ENCODE data around the gene IFIT1.
"Not testable (repeated sequence)": the region's sequence is repeated elsewhere in the genome, so short reads cannot be mapped to it uniquely, and the experiment has no call there.

IFIT1 gene

DNA sequence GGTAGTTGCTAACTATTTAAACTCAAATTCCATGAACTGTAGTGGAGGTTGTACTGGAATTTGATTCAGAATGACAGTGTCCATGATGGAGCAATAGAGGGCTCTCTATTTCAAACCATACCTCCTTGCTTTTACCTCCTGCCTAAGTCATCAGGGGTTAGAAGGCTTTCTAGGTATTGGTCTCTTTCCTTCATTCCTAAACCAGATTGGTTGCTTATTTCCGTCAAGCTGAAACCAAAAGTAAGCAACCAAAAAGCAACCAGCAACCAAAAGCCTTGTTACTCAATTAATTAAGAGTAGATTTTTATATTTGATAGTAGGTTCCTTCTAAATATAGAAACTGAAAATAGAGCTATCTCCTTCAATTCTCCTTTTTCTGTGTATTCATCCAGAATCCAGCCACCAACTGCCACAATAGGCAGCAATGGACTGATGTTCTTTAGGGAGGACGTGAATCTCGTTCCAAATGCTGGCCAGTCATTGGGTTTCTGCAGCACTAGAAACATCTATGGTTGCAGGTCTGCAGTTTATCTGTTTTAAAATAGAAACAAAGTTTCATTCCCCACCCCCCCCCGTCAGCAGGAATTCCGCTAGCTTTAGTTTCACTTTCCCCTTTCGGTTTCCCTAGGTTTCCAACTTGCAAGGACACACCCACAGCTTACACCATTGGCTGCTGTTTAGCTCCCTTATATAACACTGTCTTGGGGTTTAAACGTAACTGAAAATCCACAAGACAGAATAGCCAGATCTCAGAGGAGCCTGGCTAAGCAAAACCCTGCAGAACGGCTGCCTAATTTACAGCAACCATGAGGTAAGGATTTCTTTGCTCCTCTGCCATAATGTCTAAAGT, at the start of gene IFIT1:
Gene IFIT1, plus strand, starts transcription at position 717 of the 850 bp plus-strand sequence. Its CDS starts 90 bp downstream, at position 807.
- peak; percentile 31 for DNase-seq

DNA sequence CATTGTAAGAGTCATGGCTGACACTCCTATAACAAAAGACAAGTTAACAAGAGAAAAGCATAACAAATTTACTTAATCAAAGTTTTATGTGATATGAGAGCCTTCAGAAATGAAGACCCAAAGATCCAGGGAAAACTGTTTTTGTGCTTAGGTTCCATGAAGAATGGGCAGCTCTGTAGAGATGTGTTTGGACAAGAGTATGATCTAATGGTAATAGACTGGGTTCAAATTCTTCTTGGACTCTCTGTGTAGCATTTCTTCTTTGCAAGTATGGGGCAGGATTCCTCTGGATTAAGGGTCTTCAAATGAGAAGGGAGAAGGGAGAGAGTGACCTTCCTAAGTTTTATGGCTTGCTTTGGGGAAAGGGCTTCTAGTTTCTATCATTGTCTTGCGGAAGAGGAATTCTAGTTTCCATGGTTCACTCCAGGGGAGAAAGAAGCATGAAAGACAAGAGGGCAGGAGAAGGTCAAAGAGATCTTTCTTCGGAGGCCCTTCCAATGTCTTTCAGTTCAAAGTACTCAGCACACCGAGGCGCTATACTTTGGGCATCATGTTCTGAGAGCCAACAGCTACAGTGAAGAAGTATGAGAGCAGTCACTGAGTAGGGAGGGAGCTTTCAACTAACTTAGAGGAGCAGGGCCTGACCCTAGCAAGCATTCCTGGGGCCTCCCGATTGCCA, 49.2 kb upstream of the IFIT1 start:
- no peak for DNase-seq

DNA sequence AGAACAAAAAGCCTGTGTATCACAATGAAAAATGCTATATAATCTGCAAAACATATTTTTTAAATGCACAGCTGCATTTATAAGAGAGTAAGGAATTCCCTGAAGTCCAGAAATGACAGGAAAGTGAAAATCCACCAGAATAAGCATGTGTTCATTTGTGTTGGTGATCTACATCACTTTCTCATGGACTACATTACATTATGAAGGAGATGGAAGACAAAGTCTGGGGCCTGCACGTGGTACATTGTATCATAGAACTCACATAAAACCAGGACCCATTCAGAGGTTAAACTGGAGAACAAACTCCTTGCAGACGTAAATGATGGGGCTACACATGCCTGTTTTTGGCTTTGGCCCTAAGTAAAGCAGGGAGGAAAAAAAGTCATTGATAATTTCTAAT, 48.3 kb upstream of the IFIT1 start:
- no peak for DNase-seq

DNA sequence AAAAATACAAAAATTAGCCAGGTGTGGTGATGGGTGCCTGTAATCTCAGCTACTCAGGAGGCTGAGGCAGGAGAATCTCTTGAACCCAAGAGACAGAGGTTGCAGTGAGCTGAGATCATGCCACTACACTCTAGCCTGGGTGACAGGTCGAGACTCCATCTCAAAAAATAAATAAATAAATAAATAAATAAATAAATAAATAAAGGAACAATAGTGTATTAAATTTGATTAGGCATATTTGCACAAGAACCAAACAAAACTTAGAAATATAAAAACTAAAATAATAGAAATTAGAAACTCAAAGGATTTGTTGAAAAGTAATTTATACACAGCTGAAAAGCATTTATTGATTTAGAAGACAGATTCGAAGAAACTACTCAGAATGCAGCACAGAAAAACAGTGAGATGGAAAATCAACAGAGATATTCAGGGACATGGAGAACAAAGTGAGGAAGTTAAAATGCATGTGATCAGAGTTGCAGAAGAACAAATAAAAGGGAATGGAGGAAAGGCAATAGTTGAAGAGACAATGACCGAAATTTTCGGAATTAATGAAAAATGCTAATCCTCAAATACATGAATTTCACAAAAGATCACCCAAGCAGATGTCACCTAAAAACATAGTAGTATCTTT, 46.9 kb upstream of the IFIT1 start:
- DNase-seq, result no peak

DNA sequence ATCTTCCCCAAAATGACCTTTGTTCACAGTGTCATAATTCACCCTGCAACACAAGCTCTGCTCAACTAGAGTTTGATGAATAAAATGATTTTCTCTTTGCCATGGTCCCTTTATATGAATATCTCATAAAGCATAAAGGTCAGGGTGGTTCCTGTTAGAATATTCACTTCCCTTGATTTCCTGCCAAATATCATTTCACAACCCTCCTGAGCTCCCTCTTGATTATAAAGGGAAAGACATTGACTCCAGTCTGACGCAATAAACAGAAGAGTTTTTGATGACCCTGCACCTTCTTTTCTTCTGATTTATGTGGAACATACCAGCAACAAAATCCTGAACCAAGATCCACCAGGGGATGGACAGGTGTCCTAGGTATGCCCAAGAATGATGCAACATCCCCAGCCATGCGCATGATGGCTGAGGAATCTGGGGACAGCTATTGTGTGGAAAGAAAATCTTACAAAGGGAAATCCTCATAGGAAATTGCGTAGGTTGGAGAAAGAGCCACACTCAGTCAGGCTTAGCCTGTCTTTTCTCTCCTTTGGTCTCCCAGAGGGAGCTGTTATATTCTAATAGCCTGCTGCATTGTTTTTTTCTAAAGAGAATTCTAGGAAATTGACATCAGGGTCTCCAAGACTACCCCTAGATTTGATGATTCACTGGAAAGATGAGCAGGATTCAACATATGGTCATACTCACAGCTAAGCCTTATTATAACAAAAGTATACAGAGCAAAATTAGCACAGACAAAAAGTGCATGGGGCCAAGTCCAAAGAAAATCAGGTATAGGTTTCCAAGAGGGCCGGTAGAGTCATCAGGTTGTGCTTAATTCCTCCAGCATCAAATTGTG, 45.8 kb upstream of the IFIT1 start:
- no peak for DNase-seq

DNA sequence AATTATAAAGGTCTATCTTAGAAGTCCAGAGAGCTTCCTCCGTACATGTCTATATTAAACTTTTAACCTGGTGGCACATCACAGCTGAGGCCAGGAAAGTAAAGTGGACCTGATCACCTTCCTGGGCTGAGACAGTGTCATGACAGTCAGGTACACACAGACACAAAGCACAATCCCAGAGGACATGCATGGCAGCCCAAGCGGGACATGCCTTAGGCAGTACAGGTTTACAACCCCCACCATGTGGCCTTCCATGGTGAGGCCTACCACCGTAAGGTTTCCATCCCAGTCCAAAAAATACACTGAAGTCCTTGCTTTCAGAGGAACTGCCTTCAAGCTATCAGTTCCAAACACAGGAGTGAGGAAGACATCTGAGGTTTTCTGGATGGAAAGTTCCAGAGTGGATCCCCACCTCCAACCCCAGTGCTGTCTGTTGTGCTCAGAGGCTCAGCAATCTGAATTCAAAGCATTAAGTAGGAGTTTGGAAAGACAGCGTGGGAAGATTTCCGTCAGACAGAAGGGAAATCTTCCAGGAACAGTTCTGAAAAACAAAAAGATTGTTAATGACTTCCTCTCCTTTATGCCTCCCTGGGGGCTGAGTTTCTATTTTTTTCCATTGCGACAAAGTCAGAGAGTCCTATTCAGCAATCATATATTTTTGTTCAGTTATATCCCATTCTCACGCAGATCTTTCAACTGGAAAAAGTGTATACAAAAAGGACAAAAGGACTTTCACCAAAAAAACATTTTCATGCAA, 44.5 kb upstream of the IFIT1 start:
- DNase-seq, result no peak

- no peak for DNase-seq
Observed at GRCh38 chr10:89348481-89348880, 43.9 kb upstream of the IFIT1 start.

DNA sequence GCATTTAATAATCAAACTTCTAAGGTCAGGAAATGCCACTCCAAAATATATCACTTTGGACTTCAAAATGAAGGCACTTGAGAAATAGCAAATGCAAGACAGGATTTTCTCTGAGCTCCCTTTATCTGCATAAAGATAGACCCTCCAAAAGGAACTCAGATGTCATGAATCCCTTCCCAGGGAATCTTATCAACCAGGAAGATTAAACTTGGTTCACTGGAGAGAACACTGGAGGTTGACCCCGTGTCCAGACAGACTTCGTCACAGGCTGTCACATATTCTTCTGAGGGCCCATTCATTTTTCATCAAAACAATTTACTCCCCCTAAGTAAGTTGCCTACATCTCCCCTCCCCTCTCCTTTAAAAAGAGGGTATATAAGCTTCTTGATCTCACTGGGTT, 43.4 kb upstream of the IFIT1 start:
- DNase-seq, result no peak

DNA sequence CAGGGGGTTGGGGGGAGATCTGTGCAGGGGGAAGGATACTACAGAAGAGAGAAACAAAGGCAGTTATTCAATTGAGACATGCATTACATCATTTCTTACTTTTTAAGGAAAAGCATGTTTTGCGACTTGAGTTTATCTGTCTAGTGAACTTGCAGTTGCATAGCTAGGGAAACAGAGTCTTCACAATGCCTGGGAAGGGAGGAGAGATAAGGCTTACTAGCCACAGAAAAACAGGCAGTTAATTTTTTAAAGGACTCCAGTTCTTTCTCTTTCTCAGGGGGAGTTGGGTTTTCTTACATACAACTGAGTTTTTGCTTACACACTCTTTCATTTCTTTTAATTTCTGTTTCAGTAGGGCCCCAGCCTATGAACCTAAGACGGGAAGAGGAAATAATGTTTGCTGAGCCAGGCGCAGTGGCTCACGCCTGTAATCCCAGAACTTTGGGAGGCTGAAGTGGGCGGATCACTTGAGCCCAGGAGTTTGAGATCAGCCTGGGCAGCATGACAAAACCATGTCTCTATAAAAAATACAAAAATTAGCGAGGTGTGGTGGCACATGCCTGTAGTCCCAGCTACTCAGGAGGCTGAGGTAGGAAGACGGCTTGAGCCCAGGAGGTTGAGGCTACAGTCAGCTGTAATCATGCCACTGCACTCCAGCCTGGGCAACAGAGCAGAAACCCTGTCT, 41.6 kb upstream of the IFIT1 start:
- DNase-seq, result not testable (repeated sequence)

- DNase-seq, result no peak
Observed at GRCh38 chr10:89351412-89351779, 41.0 kb upstream of the IFIT1 start.

- no peak for DNase-seq
Observed at GRCh38 chr10:89351780-89352597, 40.4 kb upstream of the IFIT1 start.

DNA sequence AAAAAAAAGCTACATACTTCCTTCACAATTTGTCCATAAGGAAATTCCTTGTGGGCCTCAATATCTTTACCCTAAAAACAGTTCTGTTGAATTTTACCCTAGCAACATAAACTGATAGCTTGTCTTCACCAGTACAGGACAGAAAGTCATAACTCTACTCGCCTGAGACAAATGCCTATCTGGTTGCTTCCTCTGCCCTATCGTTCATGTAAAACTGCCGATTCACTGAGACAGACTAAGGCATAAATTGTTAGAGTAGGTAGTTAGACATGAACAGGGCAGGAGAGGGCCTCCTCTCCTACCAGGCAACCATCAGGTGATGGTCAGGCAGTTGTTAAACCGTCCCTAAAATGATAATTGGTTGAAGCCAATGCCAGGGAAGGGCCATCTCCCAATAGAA, 39.6 kb upstream of the IFIT1 start:
- DNase-seq, result no peak

- no peak for DNase-seq
Observed at GRCh38 chr10:89355394-89355931, 37.0 kb upstream of the IFIT1 start.

GRCh38 chr10:89357096-89357495, 35.3 kb upstream of the IFIT1 start:
- no peak for DNase-seq

- DNase-seq, result no peak
Observed at GRCh38 chr10:89357975-89358374, 34.4 kb upstream of the IFIT1 start.

DNA sequence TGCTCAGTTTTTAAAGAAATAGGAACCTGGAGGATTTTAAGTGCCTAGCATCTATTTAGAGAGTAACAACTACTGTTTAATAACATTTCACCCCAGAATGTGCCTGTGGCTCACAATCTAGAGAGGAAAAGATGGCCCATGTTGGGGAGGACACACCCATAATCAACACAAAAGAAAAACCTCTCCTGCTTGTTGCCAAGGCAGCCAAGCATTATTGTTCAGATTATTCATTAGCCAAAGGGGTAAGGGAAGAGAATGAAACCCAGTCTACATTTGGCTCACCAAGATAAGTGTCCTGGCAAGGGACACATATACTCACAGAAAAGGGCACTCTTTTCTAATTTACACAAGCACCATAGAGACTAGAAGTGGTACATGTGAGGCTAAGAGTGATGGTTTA, 32.3 kb upstream of the IFIT1 start:
- no peak for DNase-seq

DNA sequence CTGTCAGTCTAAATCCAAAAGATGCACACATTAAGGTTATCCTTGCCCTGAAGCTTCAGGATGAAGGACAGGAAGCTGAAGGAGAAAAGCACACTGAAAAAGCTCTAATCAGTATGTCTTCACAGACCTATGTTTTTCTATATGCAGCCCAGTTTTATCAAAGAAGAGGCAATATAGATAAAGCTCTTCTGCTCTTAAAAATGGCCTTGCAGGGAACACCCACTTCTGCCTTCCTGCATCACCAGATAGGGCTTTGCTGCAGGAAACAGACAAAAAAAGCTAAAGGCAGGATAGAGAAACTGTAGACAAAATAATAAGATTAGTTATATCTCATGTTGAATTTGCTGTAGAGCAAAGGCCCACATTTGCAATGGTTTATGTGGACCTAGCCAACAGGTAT, 29.5 kb upstream of the IFIT1 start:
- no peak for DNase-seq

- DNase-seq, result no peak
Observed at GRCh38 chr10:89363729-89364442, 28.5 kb upstream of the IFIT1 start.

GRCh38 chr10:89364531-89364930, 27.9 kb upstream of the IFIT1 start:
- no peak for DNase-seq

- no peak for DNase-seq
Observed at GRCh38 chr10:89367529-89367928, 24.9 kb upstream of the IFIT1 start.
